Thymus (tissue), 11 donors: Measurements from ENCODE around the gene LCN12. TPM values are rescaled to one million over a fixed set of nuclear protein-coding genes. Genes with fewer than 3 reads are reported as not detected.
A peak's percentile ranks its signal among the peaks of the same experiment; 100 is the strongest.

Source experiments
- DNase-seq, 9 donors: peaks; one replicate each; pipeline ENCODE4 v3.0.0-alpha.2; 2013; ENCODE audit warnings: low spot score in 9 of 9, low read depth in 6 of 9, missing footprints in 1 of 9
- H3K27ac ChIP-seq, 2 donors: one replicate each; pipeline ENCODE4 v1.5.1; 2013; ENCODE audit warnings: control low read depth in 1 of 2, low read depth in 1 of 2, low read length in 1 of 2, mild to moderate bottlenecking in 1 of 2, moderate library complexity in 1 of 2
- H3K27me3 ChIP-seq, 2 donors: one replicate each; pipeline ENCODE4 v1.5.1; 2013; ENCODE audit warnings: low read length in 1 of 2; ENCODE audit not compliant: control insufficient read depth in 2 of 2, insufficient read depth in 1 of 2
- H3K36me3 ChIP-seq, 2 donors: one replicate each; pipeline ENCODE4 v1.5.1; 2013; ENCODE audit warnings: low read length in 1 of 2, mild to moderate bottlenecking in 1 of 2, moderate library complexity in 1 of 2; ENCODE audit not compliant: control insufficient read depth in 2 of 2, insufficient read depth in 2 of 2
- H3K4me1 ChIP-seq, 2 donors: one replicate each; pipeline ENCODE4 v1.5.1; 2013; ENCODE audit warnings: low read length in 2 of 2; ENCODE audit not compliant: control insufficient read depth in 2 of 2, insufficient read depth in 2 of 2
- H3K4me3 ChIP-seq, 2 donors: one replicate each; pipeline ENCODE4 v1.5.1; 2013; ENCODE audit warnings: low read length in 2 of 2, control low read depth in 1 of 2, mild to moderate bottlenecking in 1 of 2
- H3K9me3 ChIP-seq, 2 donors: one replicate each; pipeline ENCODE4 v1.5.1; 2013; ENCODE audit warnings: low read length in 1 of 2, mild to moderate bottlenecking in 1 of 2; ENCODE audit not compliant: control insufficient read depth in 2 of 2, insufficient read depth in 1 of 2
- WGBS: extraction: QIAGEN DNeasy Blood & Tissue Kit; methylation state at CpG from one replicate; pipeline ENCODE4 v1.1.7; 2013; 5-methylcytosine and 5-hydroxymethylcytosine counted together
- polyA plus RNA-seq: library from polyadenylated mRNA; stranded (reverse); fragments of 200-250 nt; gene quantifications from one replicate; pipeline ENCODE4 v1.2.3, GENCODE V29; 2013
- total RNA-seq: library from RNA; stranded (reverse); fragments of 120-200 nt; gene quantifications from one replicate; pipeline ENCODE4 v1.2.4, GENCODE V29; 2013
- donor health status: healthy.

The LCN12 gene
- total and polyA plus RNA-seq, 2 donors: 4.2 to 14.4 TPM

- Histone ChIP-seq H3K9me3 (no peaks in the 10 kb centered on the region), H3K36me3 (peaks cover 55 to 64% of the 10 kb centered on the region in 2 donors), H3K4me3 (no peak overlapping the region), H3K27me3 (no peaks in the 10 kb centered on the region), H3K27ac (no peak overlapping the region), H3K4me1 (no peaks in the 10 kb centered on the region)
- 92% methylated on average over 21 of the region's 21 CpGs for WGBS
- no peak for DNase-seq
Measured at GRCh38 chr9:136915632-136916329, 36.3 kb upstream of the LCN12 start.

- H3K9me3 ChIP-seq: no peaks in the 10 kb centered on the region
- H3K4me3 ChIP-seq: no peak overlapping the region
- no peaks in the 10 kb centered on the region for H3K4me1 ChIP-seq
- H3K27ac ChIP-seq: no peak overlapping the region
- WGBS: 97% methylated on average over 32 of the region's 32 CpGs
- DNase-seq: no peak
- H3K36me3 ChIP-seq: peaks cover 58 to 67% of the 10 kb centered on the region in 2 donors
- no peaks in the 10 kb centered on the region for H3K27me3 ChIP-seq
Measured at GRCh38 chr9:136916330-136917184, 35.5 kb upstream of the LCN12 start.

- WGBS: 98% methylated on average over 11 of the region's 11 CpGs
- no peak overlapping the region for H3K27ac ChIP-seq
- no peaks in the 10 kb centered on the region for H3K9me3 ChIP-seq
- H3K4me3 ChIP-seq: no peak overlapping the region
- DNase-seq: no peak
- no peaks in the 10 kb centered on the region for H3K4me1 ChIP-seq
- H3K36me3 ChIP-seq: peaks cover 69 to 71% of the 10 kb centered on the region in 2 donors
- H3K27me3 ChIP-seq: no peaks in the 10 kb centered on the region
Measured at GRCh38 chr9:136917902-136918301, 34.2 kb upstream of the LCN12 start.

- Histone ChIP-seq H3K4me3 (no peak overlapping the region), H3K9me3 (no peaks in the 10 kb centered on the region), H3K4me1 (peaks cover 0 to 3% of the 10 kb centered on the region in 2 donors), H3K27ac (no peak overlapping the region), H3K36me3 (peaks cover 64 to 70% of the 10 kb centered on the region in 2 donors), H3K27me3 (no peaks in the 10 kb centered on the region)
- DNase-seq: no peak
- 99% methylated on average over 15 of the region's 15 CpGs for WGBS
Measured at GRCh38 chr9:136920069-136920468, 32.0 kb upstream of the LCN12 start.

- H3K36me3 ChIP-seq: peaks cover 64 to 71% of the 10 kb centered on the region in 2 donors
- H3K9me3 ChIP-seq: no peaks in the 10 kb centered on the region
- H3K4me3 ChIP-seq: no peak overlapping the region
- DNase-seq: no peak
- WGBS: 96% methylated on average over 14 of the region's 14 CpGs
- no peaks in the 10 kb centered on the region for H3K27me3 ChIP-seq
- no peak overlapping the region for H3K27ac ChIP-seq
- H3K4me1 ChIP-seq: peaks cover 0 to 3% of the 10 kb centered on the region in 2 donors
Measured at GRCh38 chr9:136920734-136921231, 31.3 kb upstream of the LCN12 start.

DNA sequence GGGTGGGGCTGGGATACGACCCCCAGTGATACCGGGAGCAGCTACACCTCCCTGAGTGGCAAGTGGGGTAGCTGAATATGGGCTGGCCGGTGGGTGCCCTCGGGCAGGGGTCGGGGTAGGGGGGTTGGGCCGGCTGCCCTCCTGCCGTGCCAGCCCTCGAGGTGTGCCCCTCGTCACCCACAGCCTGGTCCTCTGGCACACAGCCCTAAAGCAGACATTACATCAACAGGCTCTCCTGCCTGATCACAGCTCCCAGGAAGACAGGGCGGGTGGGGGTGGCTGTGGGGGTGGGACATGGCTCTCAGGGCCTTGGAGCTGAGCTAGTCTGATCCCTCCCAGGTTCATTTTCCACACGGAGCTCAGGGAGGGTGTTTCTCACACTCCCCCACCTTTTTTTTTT lies 30.8 kb upstream of the LCN12 start:
- no peak for DNase-seq
- Histone ChIP-seq H3K27ac (no peak overlapping the region), H3K27me3 (no peaks in the 10 kb centered on the region), H3K4me3 (no peak overlapping the region), H3K36me3 (peaks cover 64 to 74% of the 10 kb centered on the region in 2 donors), H3K9me3 (no peaks in the 10 kb centered on the region), H3K4me1 (peaks cover 0 to 3% of the 10 kb centered on the region in 2 donors)
- WGBS: 95% methylated on average over 11 of the region's 11 CpGs

GRCh38 chr9:136921718-136922117 lies 30.4 kb upstream of the LCN12 start:
- Histone ChIP-seq H3K4me3 (no peak overlapping the region), H3K27me3 (no peaks in the 10 kb centered on the region), H3K27ac (no peak overlapping the region), H3K4me1 (peaks cover 0 to 3% of the 10 kb centered on the region in 2 donors), H3K9me3 (no peaks in the 10 kb centered on the region), H3K36me3 (peaks cover 64 to 74% of the 10 kb centered on the region in 2 donors)
- 94% methylated on average over 10 of the region's 10 CpGs for WGBS
- DNase-seq: no peak

- peaks cover 0 to 3% of the 10 kb centered on the region in 2 donors for H3K4me1 ChIP-seq
- H3K9me3 ChIP-seq: no peaks in the 10 kb centered on the region
- H3K4me3 ChIP-seq: no peak overlapping the region
- 96% methylated on average over 19 of the region's 19 CpGs for WGBS
- no peak for DNase-seq
- H3K27ac ChIP-seq: no peak overlapping the region
- H3K27me3 ChIP-seq: no peaks in the 10 kb centered on the region
- H3K36me3 ChIP-seq: peaks cover 62 to 71% of the 10 kb centered on the region in 2 donors
Measured at GRCh38 chr9:136922540-136922939, 29.5 kb upstream of the LCN12 start.

DNA sequence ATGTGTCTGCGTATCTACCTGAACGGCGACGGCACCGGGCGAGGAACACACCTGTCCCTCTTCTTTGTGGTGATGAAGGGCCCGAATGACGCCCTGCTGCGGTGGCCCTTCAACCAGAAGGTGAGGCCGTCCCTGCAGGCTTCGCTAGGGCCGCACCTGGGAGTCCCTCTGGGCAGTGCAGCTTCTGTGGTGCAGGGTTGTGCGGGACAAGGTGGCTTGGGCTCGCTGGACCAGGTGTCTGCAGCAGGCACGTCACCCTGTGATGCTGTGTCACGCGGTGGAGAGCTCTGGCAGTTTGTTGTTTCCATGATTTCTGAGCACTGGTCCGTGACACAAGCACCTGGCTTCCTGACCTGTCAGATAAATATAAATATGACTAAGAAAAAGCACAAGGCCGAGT lies 28.2 kb upstream of the LCN12 start:
- peaks cover 0 to 3% of the 10 kb centered on the region in 2 donors for H3K4me1 ChIP-seq
- H3K27ac ChIP-seq: peak overlapping the region in 1 of 2 donors; percentile 80
- H3K9me3 ChIP-seq: no peaks in the 10 kb centered on the region
- peaks cover 66 to 77% of the 10 kb centered on the region in 2 donors for H3K36me3 ChIP-seq
- no peak overlapping the region for H3K4me3 ChIP-seq
- WGBS: 95% methylated on average over 19 of the region's 19 CpGs
- no peaks in the 10 kb centered on the region for H3K27me3 ChIP-seq
- DNase-seq: no peak
